ENCODE data around the gene SPATA32.
A peak's percentile ranks its signal among the peaks of the same experiment; 100 is the strongest.
"Not testable (repeated sequence)": the region's sequence is repeated elsewhere in the genome, so short reads cannot be mapped to it uniquely, and the experiment has no call there.

Gene SPATA32

DNA sequence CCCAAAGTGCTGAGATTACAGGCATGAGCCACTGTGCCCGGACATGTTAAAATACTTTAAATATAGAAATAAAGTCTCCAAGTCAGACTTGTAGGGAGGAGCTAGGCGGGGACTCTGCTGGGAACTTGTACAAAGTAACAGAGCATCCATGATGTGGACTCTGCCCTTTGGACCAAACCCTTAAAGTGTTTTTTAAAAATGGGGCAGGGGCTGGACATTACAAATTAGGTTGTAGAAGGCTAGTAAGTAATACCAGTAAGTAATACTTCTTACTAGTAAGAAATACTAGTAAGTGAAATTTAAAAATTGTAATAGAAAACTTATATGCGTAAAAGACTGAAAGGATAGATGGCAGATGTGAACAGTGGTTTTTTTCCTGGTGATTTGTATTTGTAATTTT lies 9.7 kb upstream of the SPATA32 start:
- DNase-seq (ENCODE audit: low read depth): no peak

DNA sequence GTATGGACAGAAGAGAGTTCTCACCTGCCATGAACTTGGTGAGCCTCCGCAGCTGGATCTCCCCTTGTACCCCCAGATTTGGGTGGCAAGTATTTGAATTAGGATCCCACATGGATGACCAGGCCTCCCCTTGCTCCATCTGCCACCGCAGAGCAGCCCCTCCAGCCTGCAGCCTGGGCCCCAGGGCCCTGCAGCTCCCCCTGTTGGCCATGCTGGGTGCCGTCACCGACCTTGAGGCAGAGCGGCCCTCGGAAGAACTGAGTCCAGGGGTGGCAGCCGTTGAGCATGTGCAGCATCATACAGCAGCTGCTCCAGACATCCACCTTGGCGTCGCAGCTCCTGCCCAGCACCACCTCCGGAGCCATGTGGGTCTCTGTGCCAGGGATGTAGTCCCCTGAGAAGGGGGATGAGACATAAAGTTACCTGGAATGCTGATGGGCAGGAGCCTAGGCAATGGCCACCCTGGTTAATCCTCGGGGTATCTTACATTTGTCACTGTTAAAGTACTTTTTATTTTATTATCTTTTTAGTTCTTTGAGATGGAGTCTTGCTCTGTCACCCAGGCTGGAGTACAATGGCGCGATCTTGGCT lies 9.0 kb upstream of the SPATA32 start:
- DNase-seq (ENCODE audit: low read depth): peak; percentile 19

DNA sequence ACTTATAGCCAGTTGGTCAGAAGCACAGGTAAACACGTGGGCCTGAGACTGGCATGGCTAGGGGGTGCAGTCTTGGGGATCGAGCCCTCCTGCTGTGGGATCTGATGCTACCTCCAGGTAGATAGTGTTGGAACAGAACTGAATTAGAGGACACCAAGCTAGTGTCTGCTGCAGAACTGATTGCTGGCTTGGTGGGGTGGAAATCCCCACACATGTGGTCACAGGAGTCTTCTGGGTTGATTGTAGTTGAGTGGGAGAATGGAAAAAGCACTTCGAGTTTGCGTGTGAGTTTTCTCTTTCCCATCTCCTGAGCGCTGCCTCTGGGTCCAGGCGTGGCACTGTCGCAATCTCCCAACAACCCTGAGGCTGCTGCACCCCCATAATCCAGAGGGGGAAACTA lies 8.0 kb upstream of the SPATA32 start:
- no peak for DNase-seq (ENCODE audit: low read depth)

DNA sequence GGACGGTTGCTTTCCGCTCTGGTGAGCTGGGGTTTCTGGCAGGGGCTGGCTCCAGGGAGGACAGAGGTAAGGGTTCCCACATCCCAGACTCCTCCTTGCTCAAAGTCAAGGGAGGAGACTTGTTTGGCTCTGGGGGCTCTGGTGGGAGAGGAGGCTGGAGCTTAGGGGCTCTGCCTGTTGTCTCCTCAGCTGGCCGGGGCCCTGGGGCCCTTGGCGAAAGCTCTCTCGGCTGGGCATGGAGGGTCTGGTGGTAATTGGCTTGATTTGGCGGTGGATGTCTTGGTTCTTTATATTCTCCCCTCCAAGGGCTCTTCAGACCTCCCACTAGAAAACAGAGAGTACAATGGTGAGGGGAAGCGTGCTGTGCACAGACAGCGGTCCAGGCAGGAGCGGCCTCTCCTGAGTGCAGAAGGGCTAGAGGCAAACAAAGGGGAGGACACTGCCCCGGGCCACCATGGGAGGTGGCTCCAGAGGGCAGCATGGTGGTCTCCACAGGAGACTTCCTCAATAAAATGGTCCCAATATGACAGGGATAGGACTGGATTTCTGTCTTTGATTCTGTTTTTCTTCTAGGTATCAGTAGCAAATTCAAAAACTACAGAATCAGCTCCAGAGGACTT lies 5.7 kb upstream of the SPATA32 start:
- no peak for DNase-seq (ENCODE audit: low read depth)

DNA sequence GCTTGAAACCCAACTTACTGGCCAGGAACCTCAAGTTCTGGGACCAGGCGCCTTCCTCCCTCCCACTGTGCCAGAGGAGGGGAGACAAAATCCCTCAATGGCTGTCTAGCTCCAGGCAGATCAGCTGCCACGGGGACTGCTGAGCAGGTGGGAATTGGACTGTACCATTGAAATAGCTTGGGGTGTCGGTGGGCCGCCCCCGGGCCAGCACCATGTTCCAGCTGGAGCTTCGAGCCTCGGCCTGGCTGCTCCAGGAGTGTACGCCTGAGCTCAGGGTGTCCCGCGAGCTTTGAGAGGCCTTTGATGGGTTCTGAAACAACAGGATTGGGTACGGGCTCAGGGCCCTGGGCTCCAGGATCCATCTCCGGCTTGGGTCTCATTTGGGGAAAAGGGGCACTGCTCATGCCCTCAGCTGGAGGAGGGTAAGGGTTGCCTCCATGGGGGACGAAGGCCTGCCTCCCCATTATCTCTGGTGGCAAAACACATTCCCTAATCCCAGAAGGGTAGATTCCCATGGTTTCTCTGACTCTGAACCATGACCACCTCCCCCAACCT lies 4.6 kb upstream of the SPATA32 start:
- no peak for DNase-seq (ENCODE audit: low read depth)

DNA sequence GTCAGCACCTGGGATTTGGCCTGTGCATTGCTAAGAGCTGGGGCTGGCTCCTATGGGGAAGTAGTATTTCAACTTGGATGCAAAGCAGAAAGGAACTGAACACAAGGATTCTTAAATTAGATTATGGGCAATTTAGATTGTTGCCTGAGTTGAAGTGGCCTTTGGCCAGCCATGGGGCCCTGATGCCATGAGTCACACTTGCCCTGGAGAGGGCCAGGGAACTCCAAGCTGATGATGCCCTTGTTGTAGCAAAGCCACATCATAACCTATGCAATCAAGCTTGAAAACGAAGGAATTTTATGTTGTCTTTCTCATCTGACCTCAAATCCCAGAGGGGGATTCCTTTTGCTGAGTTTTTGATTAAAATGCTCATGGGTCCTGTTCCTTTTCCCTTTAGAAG lies 3.9 kb upstream of the SPATA32 start:
- no peak for DNase-seq (ENCODE audit: low read depth)

- no peak for DNase-seq (ENCODE audit: low read depth)
Observed at GRCh38 chr17:45264988-45265387, 3.1 kb upstream of the SPATA32 start.

- DNase-seq (ENCODE audit: low read depth): no peak
Observed at GRCh38 chr17:45264430-45264829, 2.5 kb upstream of the SPATA32 start.

DNA sequence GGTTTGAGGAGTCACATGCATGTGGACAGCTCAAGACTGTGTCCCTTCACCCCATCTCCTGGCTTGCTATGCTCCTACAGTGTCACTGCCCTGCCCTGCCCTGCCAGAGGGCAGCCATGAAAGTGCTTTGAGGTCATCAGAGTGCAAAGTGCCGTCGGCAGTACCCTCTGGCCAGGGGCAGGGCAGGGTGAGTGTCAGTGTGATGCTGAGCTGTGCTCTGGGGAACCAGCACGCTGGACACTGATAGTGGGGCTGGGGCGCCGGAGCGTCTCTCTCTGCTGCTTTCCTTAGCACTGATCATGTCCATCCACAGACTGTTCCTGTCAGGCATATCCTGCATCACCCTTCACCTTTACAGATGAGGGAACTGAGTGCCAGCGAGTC lies 1.6 kb upstream of the SPATA32 start:
- DNase-seq (ENCODE audit: low read depth): no peak

DNA sequence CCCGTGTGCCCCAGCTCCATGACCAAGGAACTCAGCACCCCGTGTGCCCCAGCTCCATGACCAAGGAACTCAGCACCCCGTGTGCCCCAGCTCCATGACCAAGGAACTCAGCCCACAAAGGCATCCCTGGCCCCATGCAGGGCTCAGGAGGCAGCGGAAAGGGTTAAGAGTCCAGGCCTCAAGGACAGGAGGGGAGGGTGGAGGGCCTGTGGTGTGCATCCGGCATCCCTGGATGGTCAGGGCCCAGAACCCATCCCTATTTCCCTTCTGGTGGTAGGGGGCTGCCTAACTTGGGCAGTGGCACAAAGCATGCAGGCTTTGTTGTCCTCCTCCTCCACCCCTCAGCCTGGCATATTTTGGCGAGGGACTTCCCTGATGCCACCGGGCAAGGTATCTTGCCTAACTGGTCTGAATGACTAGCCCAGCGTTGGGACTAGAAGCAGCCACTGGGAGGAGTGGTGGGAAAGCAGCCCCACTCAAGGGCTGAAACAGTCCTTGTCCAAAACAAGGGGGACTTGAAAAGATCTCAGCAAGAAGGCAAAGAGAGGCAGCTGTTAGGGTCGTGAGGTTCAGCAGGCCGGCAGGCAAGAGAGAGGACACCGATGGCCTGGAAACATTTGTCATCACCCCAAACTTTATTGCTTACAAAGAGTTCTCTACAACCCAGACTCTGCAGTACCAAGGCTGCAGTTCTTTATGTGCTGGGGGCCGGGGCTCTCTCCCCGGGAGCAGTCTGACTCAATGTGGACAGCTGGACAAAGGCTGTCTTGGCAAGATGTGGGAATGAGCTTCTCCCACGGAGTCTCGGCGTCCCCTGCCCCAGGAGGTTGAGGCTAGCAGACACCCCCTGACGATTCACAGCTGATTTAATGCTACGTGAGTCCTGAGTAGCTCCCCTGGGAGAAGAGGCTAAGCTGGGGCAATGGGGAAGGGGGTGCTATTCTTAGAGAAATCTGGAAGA lies 902 bp upstream of the SPATA32 start:
- DNase-seq (ENCODE audit: low read depth): no peak

GRCh38 chr17:45260204-45260783 lies 1.6 kb downstream of the SPATA32 start:
- DNase-seq (ENCODE audit: low read depth): no peak

GRCh38 chr17:45258981-45259380 lies 2.9 kb downstream of the SPATA32 start:
- DNase-seq (ENCODE audit: low read depth): no peak

- no peak for DNase-seq (ENCODE audit: low read depth)
Observed at GRCh38 chr17:45257115-45257514, 4.8 kb downstream of the SPATA32 start.

- DNase-seq (ENCODE audit: low read depth): no peak
Observed at GRCh38 chr17:45256114-45256966, 5.6 kb downstream of the SPATA32 start.

DNA sequence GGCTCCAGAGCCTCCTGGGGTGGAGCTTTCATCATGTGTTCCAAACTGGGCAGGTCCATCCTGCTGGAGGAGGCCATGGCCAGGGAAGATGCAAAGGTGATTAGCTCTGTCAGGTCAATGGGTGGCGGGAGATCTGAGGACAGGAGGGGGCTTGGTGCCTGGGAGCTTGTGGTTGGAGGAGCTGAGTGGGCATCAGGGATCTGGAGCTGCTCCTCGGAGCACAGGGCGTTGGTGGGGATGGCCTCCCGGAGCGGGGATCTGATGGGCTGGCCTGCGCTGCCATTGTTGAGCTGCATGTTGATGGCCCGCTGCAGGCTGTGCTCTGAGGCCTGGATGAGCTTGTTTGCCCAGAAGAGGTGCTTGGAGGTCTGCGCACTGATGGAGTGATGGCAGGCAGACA lies 6.5 kb downstream of the SPATA32 start:
- DNase-seq (ENCODE audit: low read depth): no peak

DNA sequence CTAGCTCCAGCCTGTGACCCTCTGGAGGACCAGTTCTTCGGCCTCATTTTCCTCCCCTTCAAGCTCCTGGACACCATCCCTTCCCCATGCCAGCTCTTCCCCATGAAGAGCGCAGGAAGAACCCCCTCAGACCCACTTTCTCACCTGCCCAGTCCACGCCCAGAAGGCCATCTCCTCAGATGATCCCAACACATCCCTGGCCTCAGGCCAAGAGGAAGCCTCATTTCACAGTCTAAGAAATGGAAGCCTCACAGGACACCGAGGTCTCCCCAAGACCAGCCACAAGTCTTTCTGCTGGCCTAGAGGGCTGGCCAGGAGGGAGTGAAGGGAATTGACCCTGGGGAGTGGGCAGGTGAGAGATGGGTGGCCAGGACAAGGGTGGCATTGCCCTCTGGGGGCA lies 8.0 kb downstream of the SPATA32 start:
- DNase-seq (ENCODE audit: low read depth): no peak

GRCh38 chr17:45253237-45253636 lies 8.7 kb downstream of the SPATA32 start:
- not testable (repeated sequence) for DNase-seq (ENCODE audit: low read depth)

GRCh38 chr17:45251931-45252330 lies 10.0 kb downstream of the SPATA32 start:
- DNase-seq (ENCODE audit: low read depth): no peak

- DNase-seq (ENCODE audit: low read depth): peak; percentile 72
Observed at GRCh38 chr17:45248132-45248957, 13.5 kb downstream of the SPATA32 start.

DNA sequence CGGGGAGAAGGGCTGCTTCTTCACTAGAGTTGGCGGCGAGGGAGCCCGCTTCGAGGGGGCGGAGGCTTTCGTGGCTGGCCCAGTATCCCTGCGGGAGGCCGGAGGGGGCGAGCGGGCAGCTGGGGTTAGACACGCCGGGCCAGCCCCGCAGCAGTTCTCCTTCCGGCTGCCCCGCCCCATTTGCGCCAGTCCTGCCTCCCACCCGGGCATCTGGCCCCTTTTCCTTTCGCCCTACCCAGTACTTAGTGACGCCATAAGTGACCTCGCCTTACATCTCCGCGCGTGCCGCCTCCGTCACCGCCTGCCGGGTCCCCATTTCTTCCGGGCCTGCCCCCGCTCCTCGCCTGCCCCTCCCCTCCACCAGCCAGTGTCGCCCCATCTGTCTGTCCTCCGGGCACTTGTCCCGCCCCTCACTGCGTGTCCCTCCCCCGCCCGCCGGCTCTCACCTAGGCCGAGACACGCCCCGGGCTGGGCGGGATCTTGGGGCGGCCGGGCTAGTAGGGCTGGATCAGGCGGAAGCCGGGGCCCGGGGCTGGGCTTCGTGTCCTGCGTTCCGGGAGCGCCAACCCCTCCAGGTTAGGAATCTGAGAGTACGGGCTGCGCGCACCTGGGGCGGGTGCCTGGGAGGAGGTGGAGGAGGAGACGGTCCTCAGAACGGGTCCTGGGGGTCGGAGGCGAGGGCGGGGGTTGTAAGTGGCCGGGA lies 14.3 kb downstream of the SPATA32 start:
- DNase-seq (ENCODE audit: low read depth): peak; percentile 93
